K562 (cell line): ENCODE results near the gene OR2V1. TPM values are rescaled to one million over a fixed set of nuclear protein-coding genes. Genes with fewer than 3 reads are reported as not detected.

ENCODE experiments used
- CTBP1 ChIP-seq: fragments of 450-650 bp; IDR thresholded peaks from 2 replicates; pipeline ENCODE4 v1.6.1; 2016; ENCODE audit warnings: borderline replicate concordance
- HDAC6 ChIP-seq: IDR thresholded peaks from 2 replicates; pipeline ENCODE4 v1.6.1; 2012; ENCODE audit warnings: low read depth, mild to moderate bottlenecking, control low read depth, inconsistent platforms, low read length, moderate library complexity
- HMGN3 ChIP-seq: IDR thresholded peaks from 2 replicates; pipeline ENCODE4 v1.6.1; 2011; ENCODE audit warnings: borderline replicate concordance, low read depth, mild to moderate bottlenecking, mixed read lengths, low read length; ENCODE audit not compliant: insufficient read length; ENCODE audit errors: extremely low read depth
- KAT2B ChIP-seq: IDR thresholded peaks from one replicate; pipeline ENCODE4 v1.6.1; 2012; ENCODE audit warnings: low read depth, mild to moderate bottlenecking, control low read depth, inconsistent platforms, low read length, moderate library complexity
- MYBL2 ChIP-seq, 2 experiments: fragments of 450-650 bp in 1 of 2; sonication (generic) in 1 of 2; formaldehyde crosslinking in 1 of 2; IDR thresholded peaks; 2 replicates each; pipeline versions ENCODE4 v1.6.1 to v1.8.1; 2017 to 2022; ENCODE audit warnings: borderline replicate concordance in 1 of 2, inconsistent platforms in 1 of 2, low read depth in 1 of 2, mild to moderate bottlenecking in 1 of 2, missing genetic modification reagents in 1 of 2, moderate library complexity in 1 of 2
- POLR2B ChIP-seq: fragments of 450-650 bp; IDR thresholded peaks from 2 replicates; pipeline ENCODE4 v1.6.1; 2018; ENCODE audit warnings: low read depth; ENCODE audit not compliant: partially characterized antibody
- SNIP1 ChIP-seq: fragments of 450-650 bp; IDR thresholded peaks from 2 replicates; pipeline ENCODE4 v1.7.1; 2017; ENCODE audit warnings: low read depth, mild to moderate bottlenecking
- THRAP3 ChIP-seq: fragments of 450-650 bp; IDR thresholded peaks from 2 replicates; pipeline ENCODE4 v1.6.1; 2016; ENCODE audit warnings: mild to moderate bottlenecking, inconsistent platforms, borderline replicate concordance
- YBX1 ChIP-seq: fragments of 450-650 bp; IDR thresholded peaks from 2 replicates; pipeline ENCODE4 v1.7.1; 2016; ENCODE audit warnings: mild to moderate bottlenecking
- ZBTB8A ChIP-seq: fragments of 450-650 bp; IDR thresholded peaks from 2 replicates; pipeline ENCODE4 v1.6.1; 2018; ENCODE audit warnings: mild to moderate bottlenecking, moderate library complexity; ENCODE audit not compliant: partially characterized antibody
- ZFP36 ChIP-seq: fragments of 150-350 bp; IDR thresholded peaks from 2 replicates; pipeline ENCODE4 v1.6.1; 2018; ENCODE audit warnings: low read length, low read depth; ENCODE audit not compliant: partially characterized antibody
- ZNF586 ChIP-seq: fragments of 450-650 bp; formaldehyde crosslinking; conservative IDR thresholded peaks from 2 replicates; pipeline ENCODE4 v1.4.0; 2020; ENCODE audit warnings: mild to moderate bottlenecking, moderate library complexity
- ZNF830 ChIP-seq: fragments of 250-450 bp; sonication (Bioruptor Pico); IDR thresholded peaks from 2 replicates; pipeline ENCODE4 v1.5.0; 2021; ENCODE audit warnings: mild to moderate bottlenecking
- polyA plus RNA-seq, 8 experiments: library from polyadenylated mRNA; depleted of rRNA in 4 of 8; stranded (reverse) in 5 of 8; unstranded in 3 of 8; fragments of >200 nt; fragmentation: Nextera tagmentation in 2 of 8; fragmentation: Illumina TruSeq in 1 of 8; extraction: Ambion mirVana in 2 of 8; extraction: Trizol in 1 of 8; gene quantifications; 2 replicates each; pipeline versions ENCODE4 v1.2.1 to v1.2.3, GENCODE V29; 2011 to 2014; ENCODE audit warnings: inconsistent platforms in 1 of 8, missing spikeins in 1 of 8
- total RNA-seq, 7 experiments: library from RNA; depleted of rRNA in 6 of 7; stranded (reverse); fragments of >200 nt in 6 of 7; fragmentation: Illumina TruSeq in 2 of 7; extraction: Trizol in 2 of 7; gene quantifications; 2 replicates each; pipeline versions ENCODE4 v1.2.1 to v1.2.3, GENCODE V29; 2011 to 2021; ENCODE audit warnings: low replicate concordance in 1 of 7
- TF ChIP-seq, protein P1 (sequence below): fragments of 250-450 bp; sonication (Bioruptor Pico); IDR thresholded peaks from 2 replicates; pipeline ENCODE4 v1.5.0; 2022; ENCODE audit warnings: mild to moderate bottlenecking
- TF ChIP-seq, protein P2 (sequence below): IDR thresholded peaks from 2 replicates; pipeline ENCODE4 v1.6.1; 2014; ENCODE audit warnings: antibody characterized with exemption

OR2V1 gene
- total and polyA plus RNA-seq, 9 of the 15 experiments (the other 6 are each of a cell fraction or from before 2014, with no cell fraction given), result 0.04 to 0.28 (median 0.15) TPM; not detected in 5

DNA sequence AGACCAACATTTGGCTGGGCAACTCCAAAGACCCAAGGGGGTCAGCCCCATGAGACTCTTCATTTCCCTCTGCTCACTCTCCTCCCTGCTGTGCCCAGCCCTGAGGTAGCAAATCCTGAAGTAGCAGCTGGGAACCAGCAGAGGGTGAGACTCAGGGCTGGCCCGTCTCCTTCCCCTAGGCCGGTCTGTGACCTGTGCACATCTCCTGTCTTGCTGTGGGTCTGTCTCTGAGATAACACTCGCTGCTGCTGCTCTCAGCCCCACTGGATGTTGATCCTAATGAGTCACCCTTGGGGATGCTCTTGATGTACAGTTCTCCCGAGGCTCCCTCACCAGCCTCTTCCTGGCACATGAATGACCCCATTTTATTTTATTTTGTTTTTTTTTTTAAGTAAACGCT, 7.3 kb upstream of the OR2V1 start (continued):
- TF ChIP-seq THRAP3 (no peak), HMGN3 (no peak), ZNF830 (CRISPR knock-in tag) (no peak), CTBP1 (peak; percentile 56; the same call in 1 of the 2 replicates), SNIP1 (no peak), HDAC6 (no peak), YBX1 (no peak), ZNF586 (CRISPR knock-in tag) (no peak), POLR2B (no peak), MYBL2 (IDR thresholded peaks at IDR 0.05; ENCODE audit: low read depth) (no peak), MYBL2 (CRISPR knock-in tag; IDR thresholded peaks at IDR 0.05; ENCODE audit: borderline replicate concordance) (no peak), ZFP36 (no peak), KAT2B (no peak), ZBTB8A (no peak)
- TF ChIP-seq, protein P1, sequence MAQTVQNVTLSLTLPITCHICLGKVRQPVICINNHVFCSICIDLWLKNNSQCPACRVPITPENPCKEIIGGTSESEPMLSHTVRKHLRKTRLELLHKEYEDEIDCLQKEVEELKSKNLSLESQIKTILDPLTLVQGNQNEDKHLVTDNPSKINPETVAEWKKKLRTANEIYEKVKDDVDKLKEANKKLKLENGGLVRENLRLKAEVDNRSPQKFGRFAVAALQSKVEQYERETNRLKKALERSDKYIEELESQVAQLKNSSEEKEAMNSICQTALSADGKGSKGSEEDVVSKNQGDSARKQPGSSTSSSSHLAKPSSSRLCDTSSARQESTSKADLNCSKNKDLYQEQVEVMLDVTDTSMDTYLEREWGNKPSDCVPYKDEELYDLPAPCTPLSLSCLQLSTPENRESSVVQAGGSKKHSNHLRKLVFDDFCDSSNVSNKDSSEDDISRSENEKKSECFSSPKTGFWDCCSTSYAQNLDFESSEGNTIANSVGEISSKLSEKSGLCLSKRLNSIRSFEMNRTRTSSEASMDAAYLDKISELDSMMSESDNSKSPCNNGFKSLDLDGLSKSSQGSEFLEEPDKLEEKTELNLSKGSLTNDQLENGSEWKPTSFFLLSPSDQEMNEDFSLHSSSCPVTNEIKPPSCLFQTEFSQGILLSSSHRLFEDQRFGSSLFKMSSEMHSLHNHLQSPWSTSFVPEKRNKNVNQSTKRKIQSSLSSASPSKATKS (CRISPR knock-in tag), result no peak
- TF ChIP-seq, protein P2, sequence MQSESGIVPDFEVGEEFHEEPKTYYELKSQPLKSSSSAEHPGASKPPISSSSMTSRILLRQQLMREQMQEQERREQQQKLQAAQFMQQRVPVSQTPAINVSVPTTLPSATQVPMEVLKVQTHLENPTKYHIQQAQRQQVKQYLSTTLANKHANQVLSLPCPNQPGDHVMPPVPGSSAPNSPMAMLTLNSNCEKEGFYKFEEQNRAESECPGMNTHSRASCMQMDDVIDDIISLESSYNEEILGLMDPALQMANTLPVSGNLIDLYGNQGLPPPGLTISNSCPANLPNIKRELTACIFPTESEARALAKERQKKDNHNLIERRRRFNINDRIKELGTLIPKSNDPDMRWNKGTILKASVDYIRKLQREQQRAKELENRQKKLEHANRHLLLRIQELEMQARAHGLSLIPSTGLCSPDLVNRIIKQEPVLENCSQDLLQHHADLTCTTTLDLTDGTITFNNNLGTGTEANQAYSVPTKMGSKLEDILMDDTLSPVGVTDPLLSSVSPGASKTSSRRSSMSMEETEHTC, result no peak
